ENCODE measurements around the gene VPS41. TPM values are rescaled to one million over a fixed set of nuclear protein-coding genes. Genes with fewer than 3 reads are reported as not detected.

Gene VPS41
- total and polyA plus RNA-seq, 2 of the 13 experiments (the other 11 are each of a cell fraction or from before 2014, with no cell fraction given): 12.1 to 43.4 TPM

- no peaks in the 10 kb centered on the region for H4K20me1 ChIP-seq (ENCODE audit: insufficient read depth, low read length)
- no TSS peak for BruUV-seq (replicated peaks)
- DNase-seq (ENCODE audit: low spot score): no peak
- under 1% methylated on average over 4 of the region's 4 CpGs for WGBS (ENCODE audit: low lambda C conversion rate)
- ChIA-PET POLR2A (no interaction called here), CTCF (ENCODE audit: low intra/inter-chr PET ratio, low total read pairs) (no interaction called here)
- H3K36me3 ChIP-seq (replicated peaks in 1 of 2; ENCODE audit: control insufficient read depth in 1 of 2, insufficient read depth in 2 of 2, low read length in 2 of 2): no peaks in the 10 kb centered on the region
- ATAC-seq: no peak
- peaks cover 0 to 5% of the 10 kb centered on the region in 2 experiments; a peak in 2 of 5 replicates for H3K27me3 ChIP-seq (ENCODE audit: control insufficient read depth in 1 of 2, insufficient read depth in 2 of 2, low read length in 2 of 2)
- no peak for FAIRE-seq
- no peaks in the 10 kb centered on the region for H3K9me3 ChIP-seq (ENCODE audit: low read length)
- no peak overlapping the region for H3K9ac ChIP-seq (ENCODE audit: insufficient read depth, low read depth, low read length)
- in situ Hi-C loops (cut with HindIII; ENCODE audit: extremely low pct_ligation_motif_present, low pct_unique_long_range_greater_than_20kb) (no loop called here), intact Hi-C loops (cut with micrococcal nuclease; ENCODE audit: unreplicated experiment) (no loop called here)
- H3K4me1 ChIP-seq (ENCODE audit: insufficient read depth, low read length): no peaks in the 10 kb centered on the region
- no peak overlapping the region for H2AFZ ChIP-seq (ENCODE audit: low read length)
- H3K4me3 ChIP-seq (replicated peaks in 1 of 3; ENCODE audit: insufficient read depth in 1 of 3, low read depth in 2 of 3, low read length in 3 of 3): no peak overlapping the region
- H3K27ac ChIP-seq (ENCODE audit: extremely low read length, insufficient read depth, low read length): no peak overlapping the region
- no peaks in the 10 kb centered on the region for H3K79me2 ChIP-seq (ENCODE audit: insufficient read depth, low read length)
- H3K4me2 ChIP-seq (ENCODE audit: low read depth, low read length): no peak overlapping the region
- no peak for TF ChIP-seq PAF1 (CRISPR knock-in tag; IDR thresholded peaks at IDR 0.05)
- no peak for TF ChIP-seq ZNF784 (CRISPR knock-in tag; IDR thresholded peaks at IDR 0.05; ENCODE audit: borderline replicate concordance)
- no peak for TF ChIP-seq ZBTB46 (CRISPR knock-in tag; IDR thresholded peaks at IDR 0.05; ENCODE audit: borderline replicate concordance)
- no peak for TF ChIP-seq ZBTB40 (IDR thresholded peaks at IDR 0.05)
- TF ChIP-seq ZBTB40 (CRISPR knock-in tag; IDR thresholded peaks at IDR 0.05): no peak
- TF ChIP-seq CSRNP2 (CRISPR knock-in tag; conservative IDR thresholded peaks at IDR 0.05; ENCODE audit: low read depth): no peak
- TF ChIP-seq ZNF24 (IDR thresholded peaks at IDR 0.05): no peak
- no peak for TF ChIP-seq IRF9 (CRISPR knock-in tag; IDR thresholded peaks at IDR 0.05; ENCODE audit: borderline replicate concordance)
- TF ChIP-seq ZNF562 (CRISPR knock-in tag; IDR thresholded peaks at IDR 0.05; ENCODE audit: borderline replicate concordance): no peak
Observed at GRCh38 chr7:38942431-38943051, 33.5 kb upstream of the VPS41 start.

All from HepG2 (cell line).